HL-60 (cell line): ENCODE data around the gene HDAC7.

ENCODE experiments used
- DNase-seq, 2 experiments: peaks; one replicate each; pipeline ENCODE4 v3.0.0-alpha.2; 2010 to 2020; ENCODE audit warnings: low read depth in 1 of 2, low spot score in 1 of 2
- H3K27ac ChIP-seq: fragments of 250-450 bp; sonication (Bioruptor Pico); replicated peaks from 2 replicates; pipeline ENCODE4 v1.5.1; 2020; ENCODE audit warnings: mild to moderate bottlenecking, moderate library complexity
- H3K27me3 ChIP-seq: fragments of 250-450 bp; sonication (Bioruptor Pico); 2 replicates; pipeline ENCODE4 v1.5.1; 2021; ENCODE audit warnings: mild to moderate bottlenecking, moderate library complexity; ENCODE audit not compliant: insufficient read depth, poor library complexity, severe bottlenecking
- H3K4me3 ChIP-seq: replicated peaks from 2 replicates; pipeline ENCODE4 v1.5.1; 2011; ENCODE audit warnings: mild to moderate bottlenecking, control low read depth, low read length; ENCODE audit not compliant: insufficient read depth
- CTCF ChIP-seq: IDR thresholded peaks from one replicate; pipeline ENCODE4 v1.5.1; 2011; ENCODE audit warnings: low read length, control low read depth, inconsistent platforms; ENCODE audit not compliant: insufficient read depth
- GABPA ChIP-seq: IDR thresholded peaks from 2 replicates; pipeline ENCODE4 v1.6.1; 2012; ENCODE audit warnings: low read depth
- POLR2AphosphoS5 ChIP-seq: IDR thresholded peaks from 2 replicates; pipeline ENCODE4 v1.6.1; 2012; ENCODE audit warnings: low read depth
- REST ChIP-seq: IDR thresholded peaks from 2 replicates; pipeline ENCODE4 v1.6.1; 2012; ENCODE audit warnings: low read depth; ENCODE audit not compliant: insufficient replicate concordance
- SPI1 ChIP-seq: IDR thresholded peaks from 2 replicates; pipeline ENCODE4 v1.6.1; 2012; ENCODE audit warnings: low read depth, mild to moderate bottlenecking, borderline replicate concordance

HDAC7 gene

GRCh38 chr12:47850153-47851084, 30.7 kb upstream of the HDAC7 start:
- no peak overlapping the region for H3K27ac ChIP-seq
- H3K4me3 ChIP-seq = no peak overlapping the region
- H3K27me3 ChIP-seq = no peaks in the 10 kb centered on the region

GRCh38 chr12:47849261-47849660, 29.6 kb upstream of the HDAC7 start:
- no peak for DNase-seq
- no peak overlapping the region for H3K4me3 ChIP-seq
- no peaks in the 10 kb centered on the region for H3K27me3 ChIP-seq
- H3K27ac ChIP-seq = no peak overlapping the region
- TF ChIP-seq REST = no peak
- no peak for TF ChIP-seq SPI1
- no peak for TF ChIP-seq POLR2AphosphoS5
- no peak for TF ChIP-seq GABPA
- no peak for TF ChIP-seq CTCF

More at GRCh38 chr12:47850153-47851084, 30.7 kb upstream of the HDAC7 start:
- no peak for DNase-seq
- TF ChIP-seq SPI1 (no peak), CTCF (no peak), REST (no peak), POLR2AphosphoS5 (no peak), GABPA (no peak)

GRCh38 chr12:47848853-47849252, 29.1 kb upstream of the HDAC7 start:
- Histone ChIP-seq H3K4me3 (no peak overlapping the region), H3K27me3 (no peaks in the 10 kb centered on the region)

More at GRCh38 chr12:47848853-47849252, 29.1 kb upstream of the HDAC7 start:
- DNase-seq = no peak
- H3K27ac ChIP-seq = no peak overlapping the region
- TF ChIP-seq GABPA (no peak), POLR2AphosphoS5 (no peak), CTCF (no peak), SPI1 (no peak), REST (no peak)
